ENCODE measurements around the gene TNC. TPM values are rescaled to one million over a fixed set of nuclear protein-coding genes. Genes with fewer than 3 reads are reported as not detected.

Gene TNC
- total RNA-seq (2022) (11.4 and 17.6 TPM in 2 replicates), Bru-seq, nascent RNA (percentile 33 among the genes with signal in this experiment), BruChase-seq, experiment 1, labeled RNA remaining after a 2-hour chase (percentile 35 among the genes with signal in this experiment), BruChase-seq, experiment 2, labeled RNA remaining after a 6-hour chase (percentile 36 among the genes with signal in this experiment)
- long read RNA-seq, partial matches to known transcripts = 8 of 17 reads
- long read RNA-seq, other reads (novel, unspliced or antisense) = 9 of 17 reads

DNA sequence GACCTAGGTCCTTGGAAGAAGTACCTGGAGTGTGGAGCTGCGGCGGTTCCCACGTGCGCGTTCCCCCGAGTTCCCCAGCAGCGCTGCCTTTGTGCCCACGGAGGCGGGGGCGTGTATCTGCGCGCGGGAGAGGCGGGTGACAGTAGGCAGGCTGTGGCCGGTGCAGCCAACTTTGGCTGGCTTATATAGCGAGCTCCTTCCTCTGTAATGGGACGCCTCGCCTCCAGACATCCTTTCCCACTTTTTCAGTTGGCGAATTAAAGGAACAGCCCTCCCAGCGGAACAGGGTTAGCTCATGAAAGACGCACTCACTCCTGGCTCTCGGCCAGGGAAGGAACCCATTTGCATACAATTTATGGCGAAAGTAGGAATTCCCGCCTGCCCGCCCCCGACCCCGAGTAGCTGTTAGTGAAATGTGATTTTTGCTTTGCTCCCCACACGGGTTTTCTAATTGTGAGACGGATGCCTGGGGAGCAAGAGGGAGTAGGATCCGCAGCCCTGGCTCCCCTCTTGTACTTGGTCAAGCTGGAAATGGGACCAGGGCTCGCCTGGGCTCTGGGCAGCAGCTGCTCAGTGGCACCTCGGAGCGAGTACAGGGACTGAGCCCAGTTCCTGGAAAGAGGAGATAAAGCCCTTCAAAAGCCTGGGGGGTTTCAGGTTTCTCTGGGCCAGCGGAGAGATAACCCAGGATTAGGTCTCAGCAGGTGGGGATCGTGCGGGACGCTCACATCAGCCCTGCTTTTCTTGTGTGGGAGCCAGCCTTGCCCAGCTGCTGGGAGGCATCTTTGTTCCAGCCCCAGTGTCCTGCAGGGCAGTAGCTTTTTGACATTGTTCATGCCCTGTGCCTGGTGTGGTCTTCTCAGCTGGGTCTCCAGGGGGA, at the start of gene TNC:
Gene TNC, minus strand, starts transcription at position 159 of the 880 bp plus-strand sequence. CDS start 27,139 bp downstream, outside the sequence.
- no peaks in the 10 kb centered on the region for H3K4me1 ChIP-seq
- CTCF ChIA-PET = no interaction called here
- POLR2A ChIA-PET = interaction anchor here (0.5 kb wide), 1 partner anchor 25 kb away, joined by 3 read pairs; no protein-coding TSS in a partner anchor
- intact Hi-C loops (cut with micrococcal nuclease; ENCODE audit: unreplicated experiment) = no loop called here
- H3K9me3 ChIP-seq = no peaks in the 10 kb centered on the region
- Mint-ChIP-seq H3K4me3 (ENCODE audit: unreplicated experiment) (peak within 1 kb of the TSS; percentile 79), H3K9me3 (ENCODE audit: unreplicated experiment) (no peaks in the 10 kb centered on the region), H3K36me3 (ENCODE audit: insufficient read depth, unreplicated experiment) (no peaks in the 10 kb centered on the region), H3K27ac (ENCODE audit: unreplicated experiment) (peak within 1 kb of the TSS; percentile 42), H3K4me1 (ENCODE audit: low read depth, unreplicated experiment) (no peaks in the 10 kb centered on the region), H3K27me3 (ENCODE audit: insufficient read depth, unreplicated experiment) (no peaks in the 10 kb centered on the region)
- no peaks in the 10 kb centered on the region; the same call in 1 of the 2 replicates for H3K27me3 ChIP-seq (replicated peaks; ENCODE audit: control insufficient read depth, insufficient read depth, low read length)
- no peaks in the 10 kb centered on the region for H3K36me3 ChIP-seq (ENCODE audit: control insufficient read depth, insufficient read depth, low read length)
- peak; percentile 22 to 38 for DNase-seq
- BruUV-seq (replicated peaks) = no TSS peak
- peak within 1 kb of the TSS; percentile 27 for H3K4me3 ChIP-seq (ENCODE audit: low read depth, low read length)
- TF ChIP-seq, protein P1, sequence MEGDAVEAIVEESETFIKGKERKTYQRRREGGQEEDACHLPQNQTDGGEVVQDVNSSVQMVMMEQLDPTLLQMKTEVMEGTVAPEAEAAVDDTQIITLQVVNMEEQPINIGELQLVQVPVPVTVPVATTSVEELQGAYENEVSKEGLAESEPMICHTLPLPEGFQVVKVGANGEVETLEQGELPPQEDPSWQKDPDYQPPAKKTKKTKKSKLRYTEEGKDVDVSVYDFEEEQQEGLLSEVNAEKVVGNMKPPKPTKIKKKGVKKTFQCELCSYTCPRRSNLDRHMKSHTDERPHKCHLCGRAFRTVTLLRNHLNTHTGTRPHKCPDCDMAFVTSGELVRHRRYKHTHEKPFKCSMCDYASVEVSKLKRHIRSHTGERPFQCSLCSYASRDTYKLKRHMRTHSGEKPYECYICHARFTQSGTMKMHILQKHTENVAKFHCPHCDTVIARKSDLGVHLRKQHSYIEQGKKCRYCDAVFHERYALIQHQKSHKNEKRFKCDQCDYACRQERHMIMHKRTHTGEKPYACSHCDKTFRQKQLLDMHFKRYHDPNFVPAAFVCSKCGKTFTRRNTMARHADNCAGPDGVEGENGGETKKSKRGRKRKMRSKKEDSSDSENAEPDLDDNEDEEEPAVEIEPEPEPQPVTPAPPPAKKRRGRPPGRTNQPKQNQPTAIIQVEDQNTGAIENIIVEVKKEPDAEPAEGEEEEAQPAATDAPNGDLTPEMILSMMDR (IDR thresholded peaks at IDR 0.05; ENCODE audit: insufficient read depth in 1 of 2, low read depth in 1 of 2, low read length in 1 of 2, severe bottlenecking in 1 of 2, unreplicated experiment in 1 of 2) = no peak

DNA sequence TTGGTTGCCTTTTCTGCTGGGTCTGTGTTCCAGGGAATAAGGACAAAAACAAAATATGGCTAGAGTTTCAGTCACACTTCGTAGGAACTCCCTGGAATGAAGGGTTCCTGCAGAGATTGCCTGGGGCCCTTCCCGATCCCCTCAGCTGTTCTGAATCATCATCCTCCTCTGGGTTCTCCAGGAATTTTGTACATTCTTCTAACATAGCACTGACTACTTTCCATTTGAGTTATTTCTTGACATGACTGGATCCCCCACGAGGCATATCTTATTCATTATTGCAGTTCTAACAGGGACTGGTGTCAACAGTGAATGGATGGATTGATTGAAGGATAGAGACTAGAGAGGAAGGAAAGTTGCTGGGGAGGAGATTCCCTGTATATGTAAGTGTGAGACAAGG, 49.2 kb upstream of the TNC start:
- TF ChIP-seq, protein P1 (IDR thresholded peaks at IDR 0.05; ENCODE audit: insufficient read depth in 1 of 2, low read depth in 1 of 2, low read length in 1 of 2, severe bottlenecking in 1 of 2, unreplicated experiment in 1 of 2) = no peak
- no TSS peak for BruUV-seq (replicated peaks)
- no peaks in the 10 kb centered on the region for H3K4me1 ChIP-seq
- H3K36me3 ChIP-seq (ENCODE audit: control insufficient read depth, insufficient read depth, low read length) = no peaks in the 10 kb centered on the region
- H3K27me3 ChIP-seq (replicated peaks; ENCODE audit: control insufficient read depth, insufficient read depth, low read length) = no peaks in the 10 kb centered on the region
- no peak overlapping the region for H3K4me3 ChIP-seq (ENCODE audit: low read depth, low read length)
- ChIA-PET CTCF (no interaction called here), POLR2A (no interaction called here)
- Mint-ChIP-seq H3K27ac (ENCODE audit: unreplicated experiment) (no peak overlapping the region), H3K4me3 (ENCODE audit: unreplicated experiment) (no peak overlapping the region), H3K36me3 (ENCODE audit: insufficient read depth, unreplicated experiment) (no peaks in the 10 kb centered on the region), H3K27me3 (ENCODE audit: insufficient read depth, unreplicated experiment) (no peaks in the 10 kb centered on the region), H3K4me1 (ENCODE audit: low read depth, unreplicated experiment) (no peaks in the 10 kb centered on the region), H3K9me3 (ENCODE audit: unreplicated experiment) (peaks cover 33% of the 10 kb centered on the region)
- H3K9me3 ChIP-seq = no peaks in the 10 kb centered on the region
- no peak for DNase-seq
- intact Hi-C loops (cut with micrococcal nuclease; ENCODE audit: unreplicated experiment) = no loop called here

DNA sequence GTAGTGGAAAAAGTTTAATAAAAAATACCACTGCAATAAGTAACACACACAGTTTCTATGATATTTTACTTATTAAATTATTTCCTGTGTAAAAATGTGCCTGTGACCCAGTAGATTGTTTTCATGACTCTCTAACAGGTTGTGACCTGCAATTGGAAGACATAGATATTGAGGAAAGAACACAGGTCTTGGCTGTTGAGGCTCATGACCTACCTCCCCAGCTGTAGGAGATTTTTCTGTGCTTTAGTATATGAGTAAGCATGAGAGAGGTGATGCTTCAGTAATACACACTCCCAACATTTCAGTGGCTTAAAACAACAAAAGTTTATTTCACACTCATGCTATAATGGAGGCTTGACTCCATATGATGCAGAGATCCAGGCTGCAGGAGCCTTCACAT, 47.3 kb upstream of the TNC start:
- POLR2A ChIA-PET = no interaction called here
- Mint-ChIP-seq H3K27me3 (ENCODE audit: insufficient read depth, unreplicated experiment) (no peaks in the 10 kb centered on the region), H3K36me3 (ENCODE audit: insufficient read depth, unreplicated experiment) (no peaks in the 10 kb centered on the region), H3K4me1 (ENCODE audit: low read depth, unreplicated experiment) (no peaks in the 10 kb centered on the region), H3K27ac (ENCODE audit: unreplicated experiment) (no peak overlapping the region), H3K4me3 (ENCODE audit: unreplicated experiment) (no peak overlapping the region), H3K9me3 (ENCODE audit: unreplicated experiment) (peaks cover 33% of the 10 kb centered on the region)
- no peak for DNase-seq
- no TSS peak for BruUV-seq (replicated peaks)
- CTCF ChIA-PET = no interaction called here
- Histone ChIP-seq H3K27me3 (replicated peaks; ENCODE audit: control insufficient read depth, insufficient read depth, low read length) (no peaks in the 10 kb centered on the region), H3K4me1 (no peaks in the 10 kb centered on the region), H3K36me3 (ENCODE audit: control insufficient read depth, insufficient read depth, low read length) (no peaks in the 10 kb centered on the region), H3K4me3 (ENCODE audit: low read depth, low read length) (no peak overlapping the region), H3K9me3 (no peaks in the 10 kb centered on the region)
- intact Hi-C loops (cut with micrococcal nuclease; ENCODE audit: unreplicated experiment) = no loop called here
- TF ChIP-seq, protein P1 (IDR thresholded peaks at IDR 0.05; ENCODE audit: insufficient read depth in 1 of 2, low read depth in 1 of 2, low read length in 1 of 2, severe bottlenecking in 1 of 2, unreplicated experiment in 1 of 2) = no peak
